Measurements from ENCODE around the gene ADCY3.

DNA sequence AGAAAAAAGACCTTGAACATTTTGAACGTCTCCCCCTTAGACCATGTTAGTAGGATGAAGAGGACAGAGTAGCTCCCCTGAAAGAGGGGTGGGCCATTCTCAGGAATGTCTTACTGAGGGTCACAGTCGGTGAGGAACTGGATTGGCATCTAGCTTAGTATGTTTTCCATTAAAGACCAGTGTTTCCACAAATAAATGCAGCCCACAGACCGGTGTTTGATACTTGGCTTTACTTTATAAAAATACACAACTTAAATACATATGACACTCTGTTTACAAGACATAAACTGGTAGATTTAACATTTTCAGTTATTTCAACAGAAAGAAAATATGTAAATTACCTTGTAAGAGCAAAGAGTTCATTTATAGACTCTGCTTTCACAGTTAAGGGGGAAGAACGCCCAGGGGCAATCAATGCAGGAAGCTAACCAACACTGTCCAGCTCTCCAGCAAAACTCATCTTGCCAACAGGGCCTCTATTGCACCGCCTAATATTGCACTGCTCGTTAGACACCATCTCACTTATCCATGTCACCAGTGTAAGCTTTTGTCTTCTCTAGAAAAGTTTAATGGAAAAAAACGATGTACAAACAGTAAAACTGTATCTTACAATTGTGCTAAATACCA lies 23.5 kb upstream of the ADCY3 start:
- TF ChIP-seq POLR2AphosphoS5 (IDR thresholded peaks at IDR 0.05; ENCODE audit: low read depth, low read length) = no peak
- TF ChIP-seq, protein P1, sequence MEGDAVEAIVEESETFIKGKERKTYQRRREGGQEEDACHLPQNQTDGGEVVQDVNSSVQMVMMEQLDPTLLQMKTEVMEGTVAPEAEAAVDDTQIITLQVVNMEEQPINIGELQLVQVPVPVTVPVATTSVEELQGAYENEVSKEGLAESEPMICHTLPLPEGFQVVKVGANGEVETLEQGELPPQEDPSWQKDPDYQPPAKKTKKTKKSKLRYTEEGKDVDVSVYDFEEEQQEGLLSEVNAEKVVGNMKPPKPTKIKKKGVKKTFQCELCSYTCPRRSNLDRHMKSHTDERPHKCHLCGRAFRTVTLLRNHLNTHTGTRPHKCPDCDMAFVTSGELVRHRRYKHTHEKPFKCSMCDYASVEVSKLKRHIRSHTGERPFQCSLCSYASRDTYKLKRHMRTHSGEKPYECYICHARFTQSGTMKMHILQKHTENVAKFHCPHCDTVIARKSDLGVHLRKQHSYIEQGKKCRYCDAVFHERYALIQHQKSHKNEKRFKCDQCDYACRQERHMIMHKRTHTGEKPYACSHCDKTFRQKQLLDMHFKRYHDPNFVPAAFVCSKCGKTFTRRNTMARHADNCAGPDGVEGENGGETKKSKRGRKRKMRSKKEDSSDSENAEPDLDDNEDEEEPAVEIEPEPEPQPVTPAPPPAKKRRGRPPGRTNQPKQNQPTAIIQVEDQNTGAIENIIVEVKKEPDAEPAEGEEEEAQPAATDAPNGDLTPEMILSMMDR (IDR thresholded peaks at IDR 0.05 in 2 of 3, conservative IDR thresholded peaks at IDR 0.05 in 1 of 3; ENCODE audit: borderline replicate concordance in 1 of 3, insufficient read depth in 1 of 3, low read depth in 2 of 3, low read length in 2 of 3) = no peak
- no peak for TF ChIP-seq EZH2 (IDR thresholded peaks at IDR 0.05)
- no peak for TF ChIP-seq JUND (IDR thresholded peaks at IDR 0.05)
- TF ChIP-seq POLR2A (IDR thresholded peaks at IDR 0.05; ENCODE audit: borderline replicate concordance, extremely low read depth, insufficient read depth, insufficient read length) = no peak
- TF ChIP-seq SRF (IDR thresholded peaks at IDR 0.05; ENCODE audit: low read depth) = no peak
- no peak for TF ChIP-seq FOSL1 (IDR thresholded peaks at IDR 0.05; ENCODE audit: low read depth)
- no peak for TF ChIP-seq ELF1 (IDR thresholded peaks at IDR 0.05; ENCODE audit: borderline replicate concordance, low read depth)
- TF ChIP-seq SIN3A (IDR thresholded peaks at IDR 0.05; ENCODE audit: low read depth) = no peak
- TF ChIP-seq TCF7L2 (IDR thresholded peaks at IDR 0.05; ENCODE audit: borderline replicate concordance, extremely low read depth, insufficient read depth, insufficient read length) = no peak
- no peak for TF ChIP-seq CEBPB (IDR thresholded peaks at IDR 0.05; ENCODE audit: low read depth)
- TF ChIP-seq SP1 (IDR thresholded peaks at IDR 0.05; ENCODE audit: low read depth) = no peak

Data from HCT116 (cell line).